ENCODE measurements around the gene CD70. TPM values are rescaled to one million over a fixed set of nuclear protein-coding genes. Genes with fewer than 3 reads are reported as not detected.
A peak's percentile ranks its signal among the peaks of the same experiment; 100 is the strongest.

Gene CD70
- total and polyA plus RNA-seq, 2 of the 8 experiments (the other 6 are each of a cell fraction or from before 2014, with no cell fraction given), result 1.3 to 12.0 TPM

DNA sequence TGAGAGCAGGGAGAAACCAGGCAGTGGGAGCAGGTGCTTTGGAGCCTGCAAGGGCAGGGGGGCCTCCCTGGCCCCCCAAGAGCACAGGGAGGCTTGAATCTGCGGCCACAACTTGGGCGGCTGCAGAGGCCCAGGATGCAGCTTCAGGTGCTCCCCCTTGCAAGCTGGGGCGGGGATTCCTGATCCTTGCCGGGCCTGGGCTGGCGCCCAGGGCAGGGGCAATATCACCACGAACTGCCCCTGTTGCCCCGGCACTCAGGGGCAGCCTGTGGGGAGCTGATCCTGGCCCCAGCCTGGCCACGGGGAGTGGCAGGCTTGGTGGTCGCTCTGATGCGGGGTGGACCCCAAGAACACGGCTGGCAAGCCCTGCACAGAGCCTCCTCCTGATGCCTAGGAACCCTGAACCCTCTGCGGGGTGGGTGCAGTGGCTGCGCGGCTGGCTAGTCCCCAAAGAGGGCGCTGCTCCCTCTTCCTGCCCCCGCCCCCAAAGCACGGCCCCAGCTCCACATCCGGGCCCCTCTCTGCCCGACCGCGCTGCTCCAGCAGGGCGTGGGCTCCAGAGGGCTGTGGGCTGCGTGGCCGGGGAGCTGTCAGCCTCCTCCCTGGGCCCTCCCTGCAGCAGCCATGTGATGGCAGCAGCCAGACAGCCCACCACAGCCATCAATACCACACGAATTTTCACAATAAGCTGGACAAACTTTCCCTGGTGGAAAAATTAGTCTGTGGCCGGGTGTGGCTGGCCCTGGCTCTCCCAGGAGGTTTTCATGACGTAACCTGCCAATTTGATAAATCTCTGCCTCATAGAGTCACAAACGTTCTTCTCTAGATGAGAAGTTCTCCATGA is 39.1 kb downstream of the CD70 start:
- FAIRE-seq, result peak; percentile 19
- TF ChIP-seq TAF1 (IDR thresholded peaks at IDR 0.05; ENCODE audit: low read depth, low read length) (no peak), HDAC2 (IDR thresholded peaks at IDR 0.05; ENCODE audit: borderline replicate concordance in 1 of 2, low read depth in 2 of 2, low read length in 2 of 2) (peak in 1 of 2 experiments; percentile 87; a peak in 2 of 4 replicates), SP4 (IDR thresholded peaks at IDR 0.05; ENCODE audit: low read length) (0 out of 2 replicates have a peak, but pooled peaks have one; percentile 40), ASH2L (IDR thresholded peaks at IDR 0.05; ENCODE audit: low read length) (peak; percentile 23), EGR1 (IDR thresholded peaks at IDR 0.05; ENCODE audit: borderline replicate concordance, low read depth, low read length) (peak; percentile 18; the same call in 1 of the 2 replicates), RAD21 (IDR thresholded peaks at IDR 0.05 in 1 of 2, conservative IDR thresholded peaks at IDR 0.05 in 1 of 2; ENCODE audit: low read depth in 2 of 2, low read length in 2 of 2) (peak; percentile 23 to 48; a peak in 2 of 4 replicates)
- TF ChIP-seq, protein P1, sequence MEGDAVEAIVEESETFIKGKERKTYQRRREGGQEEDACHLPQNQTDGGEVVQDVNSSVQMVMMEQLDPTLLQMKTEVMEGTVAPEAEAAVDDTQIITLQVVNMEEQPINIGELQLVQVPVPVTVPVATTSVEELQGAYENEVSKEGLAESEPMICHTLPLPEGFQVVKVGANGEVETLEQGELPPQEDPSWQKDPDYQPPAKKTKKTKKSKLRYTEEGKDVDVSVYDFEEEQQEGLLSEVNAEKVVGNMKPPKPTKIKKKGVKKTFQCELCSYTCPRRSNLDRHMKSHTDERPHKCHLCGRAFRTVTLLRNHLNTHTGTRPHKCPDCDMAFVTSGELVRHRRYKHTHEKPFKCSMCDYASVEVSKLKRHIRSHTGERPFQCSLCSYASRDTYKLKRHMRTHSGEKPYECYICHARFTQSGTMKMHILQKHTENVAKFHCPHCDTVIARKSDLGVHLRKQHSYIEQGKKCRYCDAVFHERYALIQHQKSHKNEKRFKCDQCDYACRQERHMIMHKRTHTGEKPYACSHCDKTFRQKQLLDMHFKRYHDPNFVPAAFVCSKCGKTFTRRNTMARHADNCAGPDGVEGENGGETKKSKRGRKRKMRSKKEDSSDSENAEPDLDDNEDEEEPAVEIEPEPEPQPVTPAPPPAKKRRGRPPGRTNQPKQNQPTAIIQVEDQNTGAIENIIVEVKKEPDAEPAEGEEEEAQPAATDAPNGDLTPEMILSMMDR (IDR thresholded peaks at IDR 0.05; ENCODE audit: control extremely low read depth in 1 of 3, insufficient read depth in 1 of 3, low read depth in 1 of 3, low read length in 3 of 3), result peak; percentile 68 to 84 (median 70)

More for the DNA sequence above, 39.1 kb downstream of the CD70 start:
- Histone ChIP-seq H3K23me2 (ENCODE audit: low read depth, low read length) (peaks cover 3% of the 10 kb centered on the region; the same call in 1 of the 2 replicates), H3K79me2 (ENCODE audit: control insufficient read depth in 1 of 2, insufficient read depth in 2 of 2, low read length in 2 of 2) (no peaks in the 10 kb centered on the region), H3K4me2 (ENCODE audit: insufficient read depth in 1 of 2, low read depth in 2 of 2, low read length in 2 of 2) (peak overlapping the region; percentile 21 to 67; a peak in 3 of 4 replicates), H3K27ac (ENCODE audit: low read depth, low read length) (no peak overlapping the region), H3K27me3 (replicated peaks in 1 of 4; ENCODE audit: control insufficient read depth in 3 of 4, extremely low read depth in 1 of 4, insufficient read depth in 3 of 4, low read length in 3 of 4) (no peaks in the 10 kb centered on the region), H2BK20ac (ENCODE audit: low read length) (0 out of 2 replicates have a peak overlapping the region, but pooled peaks have one; percentile 61), H3K36me3 (ENCODE audit: control insufficient read depth in 2 of 4, insufficient read depth in 4 of 4, low read length in 3 of 4) (no peaks in the 10 kb centered on the region), H2BK120ac (replicated peaks; ENCODE audit: low read depth, low read length) (no peak overlapping the region), H2AK5ac (ENCODE audit: low read depth, low read length) (no peak overlapping the region), H3K56ac (replicated peaks; ENCODE audit: insufficient read length, low read depth, low read length) (peak overlapping the region; percentile 65), H3K4me3 (ENCODE audit: extremely low read depth in 1 of 4, insufficient read depth in 2 of 4, low read depth in 3 of 4, low read length in 4 of 4) (peak overlapping the region in 3 of 4 experiments; percentile 28 to 46 (median 38); a peak in 4 of 8 replicates), H3K9me3 (ENCODE audit: insufficient read depth in 2 of 2, low read depth in 1 of 2, low read length in 1 of 2) (peaks cover 0 to 4% of the 10 kb centered on the region in 2 experiments; a peak in 2 of 4 replicates), H4K8ac (ENCODE audit: extremely low read depth, insufficient read depth, low read length) (peak overlapping the region; percentile 83), H3K4ac (replicated peaks; ENCODE audit: insufficient read length, low read depth, low read length) (peak overlapping the region; percentile 9), H3K23ac (ENCODE audit: insufficient read length) (no peak overlapping the region), H2AFZ (ENCODE audit: low read length) (peak overlapping the region; percentile 91), H3K79me1 (ENCODE audit: low read depth, low read length) (no peaks in the 10 kb centered on the region), H4K5ac (ENCODE audit: insufficient read length, low read depth, low read length) (peak overlapping the region; percentile 51), H4K91ac (replicated peaks; ENCODE audit: insufficient read length, low read length) (peak overlapping the region; percentile 88), H4K20me1 (replicated peaks in 1 of 2; ENCODE audit: control insufficient read depth in 1 of 2, insufficient read depth in 2 of 2, low read length in 2 of 2) (no peaks in the 10 kb centered on the region), H2BK15ac (ENCODE audit: low read length) (no peak overlapping the region), H2BK5ac (ENCODE audit: low read depth, low read length) (peak overlapping the region; percentile 71; the same call in 1 of the 2 replicates), H3K14ac (ENCODE audit: insufficient read length) (no peak overlapping the region), H2BK12ac (ENCODE audit: low read depth, low read length) (peak overlapping the region; percentile 75; the same call in 1 of the 2 replicates), H3K18ac (ENCODE audit: extremely low read depth, low read length) (peak overlapping the region; percentile 87), H3K9ac (replicated peaks in 1 of 4; ENCODE audit: extremely low read depth in 1 of 4, low read depth in 3 of 4, low read length in 3 of 4) (peak overlapping the region in 2 of 4 experiments; percentile 29 to 31; a peak in 3 of 7 replicates), H3K4me1 (replicated peaks in 1 of 4; ENCODE audit: control insufficient read depth in 3 of 4, insufficient read depth in 4 of 4, low read length in 3 of 4) (peaks cover 0 to 5% (median 3%) of the 10 kb centered on the region in 4 experiments; a peak in 4 of 7 replicates)
- POLR2A ChIA-PET (ENCODE audit: partially characterized antibody), result interaction anchor here (1.0 to 2.9 kb wide), 6 partner anchors 11 to 39 kb away, joined by 3 to 10 read pairs (median 5); partner anchors contain the start of genes CD70 and TNFSF9
- WGBS, 2 experiments (ENCODE audit: extremely low coverage in 1 of 2, insufficient coverage in 1 of 2, insufficient read length in 1 of 2, insufficient replicate concordance in 2 of 2, low coverage in 1 of 2, low lambda C conversion rate in 2 of 2, missing lambda C conversion rate in 1 of 2), result 25% methylated on average over 23 of the region's 28 CpGs; no CpG with 5 or more reads in 1 of the 2 experiments
- CTCF ChIA-PET (ENCODE audit: partially characterized antibody), result interaction anchor here (0.6 to 2.8 kb wide), 20 partner anchors 9 to 173 kb away, joined by 3 to 11 read pairs (median 4); partner anchors contain the start of gene DENND1C
- peak in 1 of 2 experiments; percentile 86 for DNase-seq (ENCODE audit: low read depth in 1 of 2, low spot score in 2 of 2)
